MCF 10A (cell line): Measurements from ENCODE around the gene L3MBTL4. TPM values are rescaled to one million over a fixed set of nuclear protein-coding genes. Genes with fewer than 3 reads are reported as not detected.

Experiments
- Bru-seq: library from RNA; stranded (reverse); fragments of 400-500 nt; gene quantifications from one replicate; lab custom pipeline; 2021; lab: Mats Ljungman, UMichigan
- BruChase-seq, 2 experiments: library from RNA; stranded (reverse); fragments of 400-500 nt; gene quantifications; one replicate each; lab custom pipeline; 2021; lab: Mats Ljungman, UMichigan
- BruUV-seq: library from RNA; stranded (reverse); fragments of 400-500 nt; replicated peaks from 2 replicates; lab custom pipeline; 2021; lab: Mats Ljungman, UMichigan
- CTCF ChIA-PET: fragments of 300-600 bp; sonication (Branson Sonifier 250); formaldehyde crosslinking; extraction: SDS; loops from one replicate; lab custom pipeline; 2021; ENCODE audit warnings: antibody characterized with exemption, inconsistent platforms; lab: Yijun Ruan, JAX
- POLR2A ChIA-PET: fragments of 300-600, 350-650 bp; sonication (Branson Sonifier 250); formaldehyde crosslinking; extraction: SDS; loops from one replicate; lab custom pipeline; 2020; ENCODE audit warnings: antibody characterized with exemption, inconsistent platforms; lab: Yijun Ruan, JAX
- DNase-seq: peaks from one replicate; pipeline ENCODE4 v3.0.0-alpha.2; 2018; ENCODE audit not compliant: unreplicated experiment
- H3K27ac Mint-ChIP-seq: one replicate; pipeline ENCODE4 v1.8.0; 2022; ENCODE audit warnings: mild to moderate bottlenecking, low read depth, mixed read lengths; ENCODE audit not compliant: unreplicated experiment
- H3K27me3 Mint-ChIP-seq: one replicate; pipeline ENCODE4 v1.8.0; 2022; ENCODE audit warnings: mixed read lengths; ENCODE audit not compliant: insufficient read depth, unreplicated experiment
- H3K36me3 Mint-ChIP-seq: one replicate; pipeline ENCODE4 v1.8.0; 2022; ENCODE audit warnings: mild to moderate bottlenecking, moderate library complexity, mixed read lengths; ENCODE audit not compliant: insufficient read depth, unreplicated experiment
- H3K4me1 Mint-ChIP-seq: one replicate; pipeline ENCODE4 v1.8.0; 2022; ENCODE audit warnings: mixed read lengths; ENCODE audit not compliant: insufficient read depth, unreplicated experiment
- H3K4me3 Mint-ChIP-seq: one replicate; pipeline ENCODE4 v1.8.0; 2022; ENCODE audit warnings: mild to moderate bottlenecking, moderate library complexity, mixed read lengths; ENCODE audit not compliant: unreplicated experiment
- H3K9me3 Mint-ChIP-seq: one replicate; pipeline ENCODE4 v1.8.0; 2022; ENCODE audit warnings: mixed read lengths; ENCODE audit not compliant: unreplicated experiment
- CTCF ChIP-seq: fragments of 200-600 bp; IDR thresholded peaks from one replicate; pipeline ENCODE4 v1.8.0; 2022; ENCODE audit warnings: antibody characterized with exemption, mild to moderate bottlenecking; ENCODE audit not compliant: unreplicated experiment
- intact Hi-C: fragments of 100-400 bp; cut with micrococcal nuclease; formaldehyde crosslinking; loops from 2 replicates; pipeline ENCODE4 v1.14.1; 2022
- long read RNA-seq: library from polyadenylated mRNA; stranded (forward); transcript quantifications from one replicate; pipeline ENCODE4 v2.0.0, GENCODE V29; 2022
- total RNA-seq: library from RNA; stranded (reverse); gene quantifications from 2 replicates; pipeline ENCODE4 v1.2.3, GENCODE V29; 2022

The L3MBTL4 gene
- not detected in 2 replicates for total RNA-seq
- Bru-seq, nascent RNA = percentile 0 among the genes with signal in this experiment
- BruChase-seq, experiment 1, labeled RNA remaining after a 6-hour chase = percentile 0 among the genes with signal in this experiment
- percentile 0 among the genes with signal in this experiment for BruChase-seq, experiment 2, labeled RNA remaining after a 2-hour chase
- long read RNA-seq = 0 reads

- no TSS peak for BruUV-seq
- POLR2A ChIA-PET = no interaction called here
- Mint-ChIP-seq H3K36me3 (no peaks in the 10 kb centered on the region), H3K27me3 (no peaks in the 10 kb centered on the region), H3K9me3 (no peaks in the 10 kb centered on the region), H3K4me1 (no peaks in the 10 kb centered on the region), H3K4me3 (no peak within 1 kb of the TSS), H3K27ac (no peak within 1 kb of the TSS)
- no peak for DNase-seq
- intact Hi-C loops = no loop called here
- TF ChIP-seq CTCF = no peak
- CTCF ChIA-PET = interaction anchor here (1.0 kb wide), 1 partner anchor 90 kb away, joined by 4 read pairs; no protein-coding TSS in a partner anchor
Observed at GRCh38 chr18:6414723-6415417, at the start of gene L3MBTL4. TSS of gene L3MBTL4 (minus strand) at chr18:6414911. CDS start at chr18:6311625, 103,286 bp downstream.

GRCh38 chr18:6452194-6452593 lies 37.5 kb upstream of the L3MBTL4 start:
- no peaks in the 10 kb centered on the region for H3K4me1 Mint-ChIP-seq
- BruUV-seq = no TSS peak
- POLR2A ChIA-PET = no interaction called here

GRCh38 chr18:6449213-6449612 lies 34.5 kb upstream of the L3MBTL4 start:
- CTCF ChIA-PET = no interaction called here

More at GRCh38 chr18:6452194-6452593, 37.5 kb upstream of the L3MBTL4 start:
- Mint-ChIP-seq H3K9me3 (no peaks in the 10 kb centered on the region), H3K4me3 (no peak overlapping the region), H3K27me3 (no peaks in the 10 kb centered on the region), H3K36me3 (no peaks in the 10 kb centered on the region), H3K27ac (no peak overlapping the region)
- CTCF ChIA-PET = no interaction called here
- no peak for DNase-seq
- intact Hi-C loops = no loop called here
- no peak for TF ChIP-seq CTCF

More at GRCh38 chr18:6449213-6449612, 34.5 kb upstream of the L3MBTL4 start:
- intact Hi-C loops = no loop called here
- Mint-ChIP-seq H3K27ac (no peak overlapping the region), H3K27me3 (no peaks in the 10 kb centered on the region), H3K4me3 (no peak overlapping the region), H3K9me3 (no peaks in the 10 kb centered on the region), H3K4me1 (no peaks in the 10 kb centered on the region), H3K36me3 (no peaks in the 10 kb centered on the region)
- no peak for DNase-seq
- POLR2A ChIA-PET = no interaction called here
- BruUV-seq = no TSS peak
- no peak for TF ChIP-seq CTCF
